NCI-H1436 treated with DMSO at 0.1 percent for 48 hours (cell line): ENCODE results near the gene PFDN5.
"Not testable (repeated sequence)": the region's sequence is repeated elsewhere in the genome, so short reads cannot be mapped to it uniquely, and the experiment has no call there.

ENCODE experiments used
- DNase-seq: peaks from one replicate; lab custom pipeline; 2025; lab: John Stamatoyannopoulos, UW

PFDN5 gene

GRCh38 chr12:53328043-53328435, 32.7 kb downstream of the PFDN5 start:
- DNase-seq = no peak

GRCh38 chr12:53330671-53331070, 35.3 kb downstream of the PFDN5 start:
- DNase-seq = no peak

- DNase-seq = not testable (repeated sequence)
Measured at GRCh38 chr12:53332339-53332738, 37.0 kb downstream of the PFDN5 start.

- DNase-seq = no peak
Measured at GRCh38 chr12:53332744-53333143, 37.4 kb downstream of the PFDN5 start.

GRCh38 chr12:53333289-53333688, 37.9 kb downstream of the PFDN5 start:
- no peak for DNase-seq

- no peak for DNase-seq
Measured at GRCh38 chr12:53333845-53334244, 38.5 kb downstream of the PFDN5 start.

- DNase-seq = no peak
Measured at GRCh38 chr12:53334822-53335221, 39.5 kb downstream of the PFDN5 start.

GRCh38 chr12:53336181-53336681, 40.9 kb downstream of the PFDN5 start, which contains the start of gene SP7:
Gene SP7 (minus strand): TSS chr12:53336354. CDS start chr12:53335646, 708 bp downstream.
- DNase-seq = no peak

GRCh38 chr12:53338017-53338416, 42.7 kb downstream of the PFDN5 start:
- DNase-seq = no peak

- DNase-seq = no peak
Measured at GRCh38 chr12:53338916-53339315, 43.6 kb downstream of the PFDN5 start.

GRCh38 chr12:53340398-53340797, 45.1 kb downstream of the PFDN5 start:
- DNase-seq = no peak

GRCh38 chr12:53343449-53343848, 48.1 kb downstream of the PFDN5 start:
- DNase-seq = no peak

- DNase-seq = no peak
Measured at GRCh38 chr12:53343969-53344368, 48.6 kb downstream of the PFDN5 start.

GRCh38 chr12:53344487-53344823, 49.1 kb downstream of the PFDN5 start:
- no peak for DNase-seq

GRCh38 chr12:53344824-53345485, 49.6 kb downstream of the PFDN5 start:
- DNase-seq = peak; percentile 11

- no peak for DNase-seq
Measured at GRCh38 chr12:53345486-53346188, 50.3 kb downstream of the PFDN5 start.

- no peak for DNase-seq
Measured at GRCh38 chr12:53346491-53346890, 51.1 kb downstream of the PFDN5 start.

- no peak for DNase-seq
Measured at GRCh38 chr12:53347905-53348304, 52.6 kb downstream of the PFDN5 start.
